PC-3 (cell line): ENCODE measurements around the gene EIF2AK3.

Experiments used
- CTCF ChIP-seq: fragments of 300-600 bp; sonication (generic); conservative IDR thresholded peaks from 2 replicates; pipeline ENCODE4 v1.5.1; 2017; ENCODE audit warnings: antibody characterized with exemption, low read depth, mild to moderate bottlenecking, low read length
- EZH2 ChIP-seq: fragments of 300-600 bp; sonication (generic); IDR thresholded peaks from one replicate; pipeline ENCODE4 v1.6.1; 2017; ENCODE audit warnings: antibody characterized with exemption, mild to moderate bottlenecking, low read length; ENCODE audit not compliant: unreplicated experiment
- EZH2phosphoT487 ChIP-seq: fragments of 300-600 bp; sonication (generic); IDR thresholded peaks from 2 replicates; pipeline ENCODE4 v1.6.1; 2018; ENCODE audit warnings: mild to moderate bottlenecking, antibody characterized with exemption, low read length, borderline replicate concordance

DNA sequence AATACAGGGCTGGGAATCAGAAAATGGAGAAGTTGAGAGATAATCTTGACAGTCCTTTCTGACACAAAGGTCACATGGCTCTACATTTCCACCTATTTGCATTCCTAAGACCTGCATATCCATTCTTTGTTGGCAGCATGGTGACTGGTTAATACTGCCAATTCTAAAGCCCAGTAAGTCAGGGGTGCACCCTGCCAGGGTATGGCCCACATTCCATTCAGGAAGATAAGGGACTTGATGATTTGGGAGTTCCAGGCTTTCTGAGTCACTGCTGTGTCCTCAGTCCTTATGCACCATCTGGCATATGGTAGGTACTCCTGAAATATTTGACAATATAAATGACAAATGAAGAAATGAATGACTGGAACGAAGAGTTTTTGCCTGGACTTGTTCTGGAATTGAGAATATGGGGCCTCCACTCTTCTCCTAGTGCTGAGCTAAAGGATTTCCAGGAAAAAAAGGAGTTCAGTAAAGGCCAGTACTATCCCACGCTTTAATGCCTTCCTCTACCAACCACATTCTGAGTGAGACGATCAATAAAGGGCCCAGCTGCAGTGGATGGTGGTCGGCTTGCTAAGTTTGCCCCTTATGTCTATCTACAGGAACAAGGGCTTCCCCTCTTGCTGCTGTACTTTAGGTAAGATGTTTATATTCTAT, 31.7 kb upstream of the EIF2AK3 start:
- TF ChIP-seq CTCF (no peak), EZH2 (no peak), EZH2phosphoT487 (no peak)
